GM13976 (cell line): Measurements from ENCODE around the gene MTHFR.

Experiments
- DNase-seq: peaks from one replicate; pipeline ENCODE4 v3.0.0; 2012; ENCODE audit warnings: low spot score
- CTCF ChIP-seq: IDR thresholded peaks from 2 replicates; pipeline ENCODE4 v1.5.1; 2012; ENCODE audit warnings: borderline replicate concordance, mild to moderate bottlenecking; ENCODE audit not compliant: insufficient read depth; ENCODE audit errors: extremely low read depth, missing control alignments, control extremely low read depth
- in situ Hi-C: fragments of 300-500 bp; cut with MboI; formaldehyde crosslinking; loops from one replicate; pipeline ENCODE4 v1.12.0; 2022; ENCODE audit warnings: low sequenced_read_pairs, mixed read lengths, inconsistent platforms; ENCODE audit not compliant: unreplicated experiment

The MTHFR gene

GRCh38 chr1:11790880-11791715 is 14.7 kb downstream of the MTHFR start:
- no peak for DNase-seq
- in situ Hi-C loops: no loop called here
- TF ChIP-seq CTCF: no peak

- no peak for TF ChIP-seq CTCF
- no peak for DNase-seq
- in situ Hi-C loops: no loop called here
Observed at GRCh38 chr1:11790101-11790879, 15.5 kb downstream of the MTHFR start.

GRCh38 chr1:11789126-11790067 is 16.4 kb downstream of the MTHFR start:
- TF ChIP-seq CTCF: no peak
- in situ Hi-C loops: no loop called here
- no peak for DNase-seq

- in situ Hi-C loops: no loop called here
Observed at GRCh38 chr1:11788549-11789053, 17.2 kb downstream of the MTHFR start.

GRCh38 chr1:11787804-11788436 is 17.8 kb downstream of the MTHFR start:
- TF ChIP-seq CTCF: no peak
- DNase-seq: no peak
- in situ Hi-C loops: no loop called here

More at GRCh38 chr1:11788549-11789053, 17.2 kb downstream of the MTHFR start:
- TF ChIP-seq CTCF: no peak
- DNase-seq: no peak
